Endothelial cell of umbilical vein (primary cell): ENCODE measurements around the gene IL12B. TPM values are rescaled to one million over a fixed set of nuclear protein-coding genes. Genes with fewer than 3 reads are reported as not detected.
"Not testable (repeated sequence)": the region's sequence is repeated elsewhere in the genome, so short reads cannot be mapped to it uniquely, and the experiment has no call there.

Experiments used
- BruUV-seq: library from RNA; stranded (reverse); fragments of 400-500 nt; replicated peaks from 2 replicates; lab custom pipeline; 2021; lab: Mats Ljungman, UMichigan
- CTCF ChIA-PET: fragments of 300-600, 350-600 bp; sonication (Branson Sonifier 250); formaldehyde crosslinking; loops from one replicate; lab custom pipeline; 2021; ENCODE audit warnings: antibody characterized with exemption, inconsistent platforms; lab: Charles Lee
- POLR2A ChIA-PET: fragments of 300-600, 350-600 bp; sonication (Branson Sonifier 250); formaldehyde crosslinking; loops from one replicate; lab custom pipeline; 2021; ENCODE audit warnings: antibody characterized with exemption, inconsistent platforms; lab: Charles Lee
- DNase-seq: peaks from one replicate; pipeline ENCODE4 v3.0.0-alpha.2; 2011; ENCODE audit warnings: low read depth, low spot score
- FAIRE-seq: peaks from 2 replicates; lab custom pipeline; 2011; peaks lifted over from hg19 to GRCh38; lab: Jason Lieb, UNC
- H2AFZ ChIP-seq: 2 replicates; pipeline ENCODE4 v1.6.0; 2012; ENCODE audit warnings: low read depth, low read length, control low read depth, inconsistent platforms
- H3K27ac ChIP-seq: 2 replicates; pipeline ENCODE4 v1.5.1; 2011; ENCODE audit warnings: low read depth, mild to moderate bottlenecking, control low read depth, low read length, moderate library complexity; ENCODE audit not compliant: insufficient read depth
- H3K27me3 ChIP-seq, 2 experiments: 2 replicates each; pipeline versions ENCODE4 v1.6.0 to v1.6.1; 2011; ENCODE audit warnings: low read length in 2 of 2, mixed read lengths in 1 of 2; ENCODE audit not compliant: control insufficient read depth in 2 of 2, insufficient read depth in 2 of 2
- H3K36me3 ChIP-seq, 2 experiments: 2 replicates in 1 of 2; 3 replicates in 1 of 2; pipeline ENCODE4 v1.5.1; 2011; ENCODE audit warnings: low read length in 2 of 2, mild to moderate bottlenecking in 1 of 2, moderate library complexity in 1 of 2; ENCODE audit not compliant: control insufficient read depth in 2 of 2, insufficient read depth in 2 of 2; ENCODE audit errors: extremely low read depth in 1 of 2
- H3K4me1 ChIP-seq: 3 replicates; pipeline ENCODE4 v1.5.1; 2011; ENCODE audit warnings: mild to moderate bottlenecking, low read length; ENCODE audit not compliant: control insufficient read depth, insufficient read depth; ENCODE audit errors: extremely low read depth
- H3K4me2 ChIP-seq: 2 replicates; pipeline ENCODE4 v1.6.1; 2011; ENCODE audit warnings: low read length, control low read depth, mixed read lengths; ENCODE audit not compliant: insufficient read depth
- H3K4me3 ChIP-seq, 3 experiments: fragments of 200-600 bp in 1 of 3; sonication (generic), shearing (Covaris generic) in 1 of 3; replicated peaks in 1 of 3; 2 replicates each; pipeline ENCODE4 v1.5.1; 2011 to 2016; ENCODE audit warnings: control low read depth in 3 of 3, low read length in 3 of 3, mild to moderate bottlenecking in 2 of 3, inconsistent platforms in 1 of 3, low read depth in 1 of 3, moderate library complexity in 1 of 3; ENCODE audit not compliant: insufficient read depth in 1 of 3
- H3K79me2 ChIP-seq: 2 replicates; pipeline ENCODE4 v1.6.0; 2012; ENCODE audit warnings: low read length, inconsistent platforms; ENCODE audit not compliant: control insufficient read depth, insufficient read depth
- H3K9ac ChIP-seq: replicated peaks from 2 replicates; pipeline ENCODE3; 2011; ENCODE audit warnings: low read length, control low read depth; ENCODE audit not compliant: insufficient read depth; ENCODE audit errors: extremely low read depth
- H3K9me1 ChIP-seq: replicated peaks from 3 replicates; pipeline ENCODE4 v1.6.0; 2011; ENCODE audit warnings: mild to moderate bottlenecking, low read length; ENCODE audit not compliant: control insufficient read depth, insufficient read depth; ENCODE audit errors: extremely low read depth
- H3K9me3 ChIP-seq: replicated peaks from 2 replicates; pipeline ENCODE4 v1.5.1; 2012; ENCODE audit warnings: low read length, inconsistent platforms; ENCODE audit not compliant: control insufficient read depth, insufficient read depth
- H4K20me1 ChIP-seq: replicated peaks from 2 replicates; pipeline ENCODE3; 2011; ENCODE audit warnings: mild to moderate bottlenecking, low read length; ENCODE audit not compliant: control insufficient read depth, insufficient read depth; ENCODE audit errors: extremely low read depth
- CTCF ChIP-seq, 2 donors: IDR thresholded peaks; 1 replicate in 1 of 2; 2 replicates in 1 of 2; pipeline ENCODE4 v1.5.1; 2011; ENCODE audit warnings: low read length in 2 of 2, mild to moderate bottlenecking in 2 of 2, moderate library complexity in 2 of 2, control low read depth in 1 of 2, inconsistent platforms in 1 of 2, low read depth in 1 of 2; ENCODE audit not compliant: insufficient read depth in 1 of 2; ENCODE audit errors: extremely low read depth in 1 of 2
- EZH2 ChIP-seq: IDR thresholded peaks from 2 replicates; pipeline ENCODE4 v1.6.1; 2012; ENCODE audit warnings: borderline replicate concordance, low read depth, mild to moderate bottlenecking, moderate library complexity, low read length, inconsistent platforms; ENCODE audit not compliant: severe bottlenecking
- FOS ChIP-seq: IDR thresholded peaks from 2 replicates; pipeline ENCODE4 v1.6.1; 2011; ENCODE audit warnings: mild to moderate bottlenecking, low read length, moderate library complexity, borderline replicate concordance; ENCODE audit not compliant: insufficient read depth
- GATA2 ChIP-seq: IDR thresholded peaks from 2 replicates; pipeline ENCODE4 v1.7.0; 2011; ENCODE audit warnings: low read depth, mild to moderate bottlenecking, moderate library complexity, mixed read lengths, low read length; ENCODE audit not compliant: insufficient read length, insufficient read depth
- JUN ChIP-seq: IDR thresholded peaks from 2 replicates; pipeline ENCODE4 v1.6.1; 2011; ENCODE audit warnings: borderline replicate concordance, low read depth; ENCODE audit not compliant: insufficient read length, insufficient read depth
- MAX ChIP-seq: IDR thresholded peaks from 2 replicates; pipeline ENCODE4 v1.6.1; 2011; ENCODE audit not compliant: insufficient read depth, insufficient read length
- MYC ChIP-seq: IDR thresholded peaks from one replicate; pipeline ENCODE4 v1.6.1; 2011; ENCODE audit warnings: mild to moderate bottlenecking, low read depth, low read length
- POLR2A ChIP-seq: IDR thresholded peaks from 2 replicates; pipeline ENCODE4 v1.6.1; 2012; ENCODE audit warnings: low read depth, mild to moderate bottlenecking, control low read depth, low read length
- POLR2AphosphoS5 ChIP-seq: IDR thresholded peaks from 2 replicates; pipeline ENCODE4 v1.6.1; 2012; ENCODE audit warnings: low read depth, mild to moderate bottlenecking, control low read depth, low read length, moderate library complexity; ENCODE audit not compliant: insufficient read depth
- dilution Hi-C: fragments of 300-500 bp; cut with MboI; formaldehyde crosslinking; loops from one replicate; pipeline ENCODE4 v1.15.0; 2019; ENCODE audit warnings: low sequenced_read_pairs; ENCODE audit not compliant: extremely low pct_ligation_motif_present
- intact Hi-C: fragments of 100-400 bp; cut with micrococcal nuclease; formaldehyde crosslinking; loops from one replicate; pipeline ENCODE4 v1.10.0; 2022
- polyA plus RNA-seq, 4 experiments: library from polyadenylated mRNA; depleted of rRNA in 3 of 4; stranded (reverse) in 3 of 4; unstranded in 1 of 4; fragments of >200 nt; gene quantifications; 2 replicates each; pipeline versions ENCODE4 v1.2.1 to v1.2.3, GENCODE V29; 2011 to 2012; ENCODE audit warnings: missing spikeins in 1 of 4
- total RNA-seq: library from RNA; stranded (reverse); gene quantifications from 2 replicates; pipeline ENCODE4 v1.2.3, GENCODE V29; 2021

IL12B gene
- total and polyA plus RNA-seq, 2 donors (not counting 3 experiments of a cell fraction or from before 2014, with no cell fraction given): not detected

DNA sequence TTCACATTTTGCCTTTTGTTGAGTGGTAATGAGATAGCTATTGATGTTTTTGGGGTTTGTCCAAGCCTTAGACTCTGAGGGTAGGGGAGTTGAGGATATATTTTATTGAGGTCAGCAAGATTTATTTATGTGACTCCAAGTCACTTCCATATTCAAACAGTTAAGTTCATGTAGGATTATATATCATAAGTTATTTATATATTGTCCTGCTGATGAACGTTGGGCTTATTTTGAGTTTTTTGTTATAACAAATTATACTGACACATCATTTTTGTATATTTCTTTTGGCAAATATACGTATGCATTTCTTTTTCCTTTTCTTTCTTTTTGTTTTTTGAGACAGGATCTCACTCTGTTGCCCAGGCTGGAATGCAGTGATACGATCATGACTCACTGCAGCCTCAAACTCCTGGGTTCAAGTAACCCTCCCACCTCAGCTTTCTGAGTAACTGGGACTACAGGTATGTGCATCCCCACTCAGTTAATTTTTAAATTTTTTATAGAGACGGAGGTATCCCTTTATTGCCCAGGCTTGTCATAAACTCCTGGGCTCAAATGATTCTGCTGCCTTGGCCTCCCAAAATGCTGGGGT is 23.5 kb upstream of the IL12B start:
- H2AFZ ChIP-seq: no peak overlapping the region
- BruUV-seq: no TSS peak
- H3K9ac ChIP-seq: no peak overlapping the region
- TF ChIP-seq MYC (no peak), FOS (no peak), GATA2 (no peak), EZH2 (no peak), POLR2AphosphoS5 (no peak), MAX (no peak), CTCF (IDR thresholded peaks at IDR 0.05; ENCODE audit: extremely low read depth in 1 of 2, insufficient read depth in 1 of 2, low read depth in 1 of 2, low read length in 2 of 2) (no peak), JUN (no peak), POLR2A (no peak)
- H3K4me3 ChIP-seq: no peak overlapping the region
- intact Hi-C loops: no loop called here
- H3K4me1 ChIP-seq: no peaks in the 10 kb centered on the region
- FAIRE-seq (no peak), DNase-seq (no peak)
- dilution Hi-C loops: no loop called here
- ChIA-PET POLR2A (no interaction called here), CTCF (interaction anchor here (0.8 to 1.1 kb wide), 2 partner anchors 22 to 197 kb away, joined by 3 read pairs; no protein-coding TSS in a partner anchor)
- H3K36me3 ChIP-seq: no peaks in the 10 kb centered on the region
- H3K27ac ChIP-seq: no peak overlapping the region
- H3K9me1 ChIP-seq: no peaks in the 10 kb centered on the region
- H3K79me2 ChIP-seq: no peaks in the 10 kb centered on the region
- no peak overlapping the region for H3K4me2 ChIP-seq
- no peaks in the 10 kb centered on the region for H4K20me1 ChIP-seq
- H3K9me3 ChIP-seq: no peaks in the 10 kb centered on the region
- H3K27me3 ChIP-seq: no peaks in the 10 kb centered on the region

GRCh38 chr5:159350644-159351043 is 20.4 kb upstream of the IL12B start:
- dilution Hi-C loops, DNase-seq, FAIRE-seq, H3K4me1 ChIP-seq, H3K79me2 ChIP-seq, POLR2A ChIA-PET, H3K9me1 ChIP-seq, H3K27ac ChIP-seq, H3K4me2 ChIP-seq, intact Hi-C loops, H3K4me3 ChIP-seq, H2AFZ ChIP-seq, BruUV-seq, CTCF ChIA-PET, H4K20me1 ChIP-seq, H3K36me3 ChIP-seq, H3K27me3 ChIP-seq, H3K9me3 ChIP-seq, H3K9ac ChIP-seq: not testable (repeated sequence)

DNA sequence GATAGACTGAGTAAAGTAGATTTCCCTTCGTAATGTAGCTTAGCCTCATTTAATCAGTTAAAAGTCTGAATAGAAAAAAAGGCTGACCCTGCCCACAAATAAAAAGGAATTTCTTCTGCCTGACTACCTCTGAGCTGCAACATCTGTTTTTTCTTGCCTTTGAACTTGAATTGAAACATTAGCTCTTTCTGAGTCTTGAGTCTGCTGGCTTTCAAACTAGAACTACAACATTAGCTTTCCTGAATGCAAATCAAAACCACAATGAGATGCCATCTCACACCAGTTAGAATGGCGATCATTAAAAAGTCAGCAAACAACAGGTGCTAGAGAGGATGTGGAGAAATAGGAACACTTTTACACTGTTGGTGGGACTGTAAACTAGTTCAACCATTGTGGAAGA is 19.9 kb upstream of the IL12B start:
- BruUV-seq, H3K36me3 ChIP-seq, DNase-seq, intact Hi-C loops, H3K79me2 ChIP-seq, H3K9me1 ChIP-seq, H3K27ac ChIP-seq, FAIRE-seq, H3K27me3 ChIP-seq, POLR2A ChIA-PET, H3K9ac ChIP-seq, dilution Hi-C loops, H3K4me3 ChIP-seq, H3K4me2 ChIP-seq, CTCF ChIA-PET, H2AFZ ChIP-seq, H3K4me1 ChIP-seq, H3K9me3 ChIP-seq, H4K20me1 ChIP-seq: not testable (repeated sequence)
